Measurements from ENCODE around the gene ZNF554.

ZNF554 gene

GRCh38 chr19:2799273-2800020 is 20.2 kb upstream of the ZNF554 start:
- no peak overlapping the region for H3K4me3 ChIP-seq (ENCODE audit: low read depth in 1 of 2, low read length in 2 of 2)
- H3K27ac ChIP-seq (ENCODE audit: low read depth, low read length) = no peak overlapping the region
- no peaks in the 10 kb centered on the region for H3K27me3 ChIP-seq (ENCODE audit: control insufficient read depth in 1 of 2, insufficient read depth in 2 of 2, low read length in 2 of 2)
- H3K4me1 ChIP-seq (ENCODE audit: control insufficient read depth in 1 of 2, insufficient read depth in 2 of 2, low read length in 2 of 2) = no peaks in the 10 kb centered on the region
- H3K9me3 ChIP-seq (ENCODE audit: control insufficient read depth in 1 of 2, low read length in 2 of 2) = no peaks in the 10 kb centered on the region
- peaks cover 13 to 62% of the 10 kb centered on the region in 2 donors for H3K36me3 ChIP-seq (ENCODE audit: control insufficient read depth in 1 of 2, insufficient read depth in 2 of 2, low read length in 2 of 2)
- no peak overlapping the region for H3K9ac ChIP-seq (ENCODE audit: low read depth in 1 of 2, low read length in 2 of 2)

DNA sequence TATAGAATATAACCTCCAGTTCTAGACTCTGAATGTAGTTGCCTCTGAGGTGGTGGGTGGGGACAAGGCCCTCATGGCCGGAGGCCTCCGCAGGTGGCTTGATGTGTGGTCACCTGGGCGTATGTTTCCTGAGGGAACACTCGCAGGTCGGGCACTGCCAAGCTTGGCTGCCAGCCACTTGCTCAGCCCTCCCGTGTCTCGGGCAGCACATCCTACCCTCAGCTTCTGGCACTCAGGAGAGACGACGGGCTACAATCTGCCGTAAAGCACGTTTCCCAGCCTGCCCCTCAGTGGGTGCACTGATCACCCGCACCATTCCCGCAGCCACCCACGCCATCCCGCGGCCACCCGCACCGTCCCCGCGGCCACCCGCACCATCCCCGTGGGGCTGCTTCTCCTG is 19.2 kb upstream of the ZNF554 start:
- Histone ChIP-seq H3K4me1 (ENCODE audit: control insufficient read depth in 1 of 2, insufficient read depth in 2 of 2, low read length in 2 of 2) (no peaks in the 10 kb centered on the region), H3K36me3 (ENCODE audit: control insufficient read depth in 1 of 2, insufficient read depth in 2 of 2, low read length in 2 of 2) (peaks cover 12 to 61% of the 10 kb centered on the region in 2 donors), H3K9me3 (ENCODE audit: control insufficient read depth in 1 of 2, low read length in 2 of 2) (no peaks in the 10 kb centered on the region), H3K27ac (ENCODE audit: low read depth, low read length) (no peak overlapping the region), H3K9ac (ENCODE audit: low read depth in 1 of 2, low read length in 2 of 2) (no peak overlapping the region), H3K27me3 (ENCODE audit: control insufficient read depth in 1 of 2, insufficient read depth in 2 of 2, low read length in 2 of 2) (no peaks in the 10 kb centered on the region), H3K4me3 (ENCODE audit: low read depth in 1 of 2, low read length in 2 of 2) (no peak overlapping the region)

- Histone ChIP-seq H3K4me3 (ENCODE audit: low read depth in 1 of 2, low read length in 2 of 2) (no peak overlapping the region), H3K9ac (ENCODE audit: low read depth in 1 of 2, low read length in 2 of 2) (no peak overlapping the region), H3K36me3 (ENCODE audit: control insufficient read depth in 1 of 2, insufficient read depth in 2 of 2, low read length in 2 of 2) (peaks cover 4 to 60% of the 10 kb centered on the region in 2 donors), H3K27me3 (ENCODE audit: control insufficient read depth in 1 of 2, insufficient read depth in 2 of 2, low read length in 2 of 2) (no peaks in the 10 kb centered on the region), H3K4me1 (ENCODE audit: control insufficient read depth in 1 of 2, insufficient read depth in 2 of 2, low read length in 2 of 2) (no peaks in the 10 kb centered on the region), H3K9me3 (ENCODE audit: control insufficient read depth in 1 of 2, low read length in 2 of 2) (no peaks in the 10 kb centered on the region), H3K27ac (ENCODE audit: low read depth, low read length) (no peak overlapping the region)
Observed at GRCh38 chr19:2802826-2803225, 16.8 kb upstream of the ZNF554 start.

DNA sequence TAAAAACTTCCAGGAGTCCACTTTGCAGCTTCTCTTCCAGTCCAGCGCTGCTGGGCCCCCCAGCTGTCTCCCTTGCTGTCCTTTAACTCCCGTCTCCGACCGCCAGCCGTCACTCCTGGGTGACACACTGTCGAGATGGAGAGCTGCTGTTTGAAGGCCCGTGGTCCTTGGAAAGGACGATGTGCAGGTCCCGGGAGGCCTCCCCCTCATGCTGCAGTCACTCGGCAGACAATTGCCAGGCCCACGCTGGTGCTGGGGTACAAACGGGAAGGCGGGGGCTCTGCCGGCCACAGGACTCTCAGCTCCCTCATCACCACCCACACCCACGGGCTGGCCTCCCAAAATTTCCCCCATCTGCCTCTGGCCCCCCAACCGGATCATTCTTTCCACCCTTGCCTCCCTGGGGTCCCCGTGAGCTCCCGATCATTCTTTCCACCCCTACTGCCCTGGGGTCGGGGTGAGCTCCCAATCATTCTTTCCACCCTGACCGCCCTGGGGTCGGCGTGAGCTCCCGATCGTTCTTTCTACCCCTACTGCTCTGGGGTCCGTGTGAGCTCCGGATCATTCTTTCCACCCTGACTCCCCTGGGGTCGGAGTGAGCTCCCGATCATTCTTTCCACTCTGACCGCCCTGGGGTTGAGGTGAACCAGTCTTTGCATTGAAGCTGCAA is 16.0 kb upstream of the ZNF554 start:
- H3K9me3 ChIP-seq (ENCODE audit: control insufficient read depth in 1 of 2, low read length in 2 of 2) = no peaks in the 10 kb centered on the region
- H3K4me1 ChIP-seq (ENCODE audit: control insufficient read depth in 1 of 2, insufficient read depth in 2 of 2, low read length in 2 of 2) = no peaks in the 10 kb centered on the region
- no peak overlapping the region for H3K27ac ChIP-seq (ENCODE audit: low read depth, low read length)
- H3K36me3 ChIP-seq (ENCODE audit: control insufficient read depth in 1 of 2, insufficient read depth in 2 of 2, low read length in 2 of 2) = peaks cover 5 to 60% of the 10 kb centered on the region in 2 donors
- H3K9ac ChIP-seq (ENCODE audit: low read depth in 1 of 2, low read length in 2 of 2) = no peak overlapping the region
- no peaks in the 10 kb centered on the region for H3K27me3 ChIP-seq (ENCODE audit: control insufficient read depth in 1 of 2, insufficient read depth in 2 of 2, low read length in 2 of 2)
- H3K4me3 ChIP-seq (ENCODE audit: low read depth in 1 of 2, low read length in 2 of 2) = no peak overlapping the region

DNA sequence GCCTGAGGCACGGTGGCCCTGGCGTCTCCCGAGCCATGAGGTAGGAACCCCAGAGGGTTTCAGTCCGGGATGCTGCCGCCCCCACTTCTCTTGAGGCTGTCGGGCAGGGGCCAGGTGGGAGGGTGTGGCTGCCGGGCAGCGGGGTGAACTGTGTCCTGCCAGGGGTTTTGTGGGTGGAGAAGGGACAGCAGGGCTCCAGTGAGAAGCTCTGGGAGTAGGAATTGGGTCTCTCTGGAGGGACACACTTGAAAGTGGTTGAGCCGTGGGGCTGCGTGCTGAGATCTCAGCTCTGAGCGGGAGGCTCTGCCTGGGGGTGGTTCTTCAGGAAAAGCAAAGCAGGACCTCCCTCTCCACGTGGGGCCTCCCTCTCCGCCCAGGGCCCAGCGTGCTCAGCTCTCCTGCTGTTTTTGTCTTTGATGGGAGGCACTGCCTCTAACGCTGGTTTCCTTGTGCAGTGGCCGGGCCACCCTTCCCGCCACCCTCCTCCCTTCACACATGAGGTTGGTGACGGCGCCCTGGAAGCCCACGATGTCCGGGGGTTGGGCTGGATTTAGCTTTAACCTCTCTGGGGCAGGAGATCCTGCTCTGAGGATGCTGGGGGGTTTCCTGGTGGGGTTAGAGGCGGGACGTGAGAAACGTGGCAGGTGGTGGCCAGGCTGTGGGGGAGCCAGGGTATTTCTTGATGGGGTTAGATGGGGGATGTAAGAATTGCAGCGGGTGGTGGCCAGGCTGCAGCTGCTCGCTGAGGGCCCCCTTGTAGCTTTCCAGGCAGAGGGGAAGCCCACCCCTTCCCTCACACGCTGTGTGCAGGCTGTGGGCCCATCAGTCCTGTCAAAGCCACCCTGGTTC is 15.3 kb upstream of the ZNF554 start:
- H3K27me3 ChIP-seq (ENCODE audit: control insufficient read depth in 1 of 2, insufficient read depth in 2 of 2, low read length in 2 of 2) = no peaks in the 10 kb centered on the region
- peaks cover 13 to 64% of the 10 kb centered on the region in 2 donors for H3K36me3 ChIP-seq (ENCODE audit: control insufficient read depth in 1 of 2, insufficient read depth in 2 of 2, low read length in 2 of 2)
- no peaks in the 10 kb centered on the region for H3K4me1 ChIP-seq (ENCODE audit: control insufficient read depth in 1 of 2, insufficient read depth in 2 of 2, low read length in 2 of 2)
- H3K4me3 ChIP-seq (ENCODE audit: low read depth in 1 of 2, low read length in 2 of 2) = no peak overlapping the region
- no peak overlapping the region for H3K9ac ChIP-seq (ENCODE audit: low read depth in 1 of 2, low read length in 2 of 2)
- H3K9me3 ChIP-seq (ENCODE audit: control insufficient read depth in 1 of 2, low read length in 2 of 2) = no peaks in the 10 kb centered on the region
- H3K27ac ChIP-seq (ENCODE audit: low read depth, low read length) = no peak overlapping the region

GRCh38 chr19:2805261-2805900 is 14.3 kb upstream of the ZNF554 start:
- Histone ChIP-seq H3K36me3 (ENCODE audit: control insufficient read depth in 1 of 2, insufficient read depth in 2 of 2, low read length in 2 of 2) (peaks cover 18 to 65% of the 10 kb centered on the region in 2 donors), H3K9ac (ENCODE audit: low read depth in 1 of 2, low read length in 2 of 2) (no peak overlapping the region)

DNA sequence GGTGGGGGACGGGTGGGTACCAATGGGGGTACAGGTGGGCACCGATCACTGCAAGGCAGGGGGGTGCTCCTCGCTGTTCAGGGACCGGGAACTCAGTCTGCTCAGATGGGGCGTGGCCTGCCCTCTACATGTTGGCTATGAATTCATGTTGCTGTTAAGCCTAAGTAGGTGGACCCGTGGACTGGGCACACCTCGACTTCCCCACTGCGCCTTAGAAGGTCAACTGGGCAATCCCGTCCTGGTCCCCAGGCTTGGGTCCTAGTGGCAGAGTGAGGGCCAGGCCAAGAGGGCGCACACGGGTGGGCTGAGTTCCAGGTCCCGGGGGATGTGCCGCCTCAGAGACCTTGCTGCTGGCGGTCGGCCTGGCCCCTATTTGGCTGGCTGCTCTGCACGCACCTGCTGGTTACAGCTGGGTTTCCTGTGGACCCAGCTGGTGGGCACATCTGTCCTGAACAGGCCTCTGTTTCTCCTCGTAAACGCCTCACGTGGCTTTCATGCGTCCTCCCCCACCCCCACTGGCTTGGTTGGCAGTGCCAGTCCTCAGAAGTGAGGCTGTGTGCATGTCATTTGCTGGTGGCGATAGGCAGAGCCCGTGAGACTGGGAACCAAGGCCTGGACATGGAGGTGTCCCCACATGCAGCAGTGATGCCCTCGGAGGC is 13.5 kb upstream of the ZNF554 start:
- H3K4me3 ChIP-seq (ENCODE audit: low read depth in 1 of 2, low read length in 2 of 2) = no peak overlapping the region
- H3K27me3 ChIP-seq (ENCODE audit: control insufficient read depth in 1 of 2, insufficient read depth in 2 of 2, low read length in 2 of 2) = no peaks in the 10 kb centered on the region
- H3K36me3 ChIP-seq (ENCODE audit: control insufficient read depth in 1 of 2, insufficient read depth in 2 of 2, low read length in 2 of 2) = peaks cover 18 to 58% of the 10 kb centered on the region in 2 donors
- H3K27ac ChIP-seq (ENCODE audit: low read depth, low read length) = no peak overlapping the region
- H3K9me3 ChIP-seq (ENCODE audit: control insufficient read depth in 1 of 2, low read length in 2 of 2) = no peaks in the 10 kb centered on the region
- peaks cover 5 to 8% of the 10 kb centered on the region in 2 donors for H3K4me1 ChIP-seq (ENCODE audit: control insufficient read depth in 1 of 2, insufficient read depth in 2 of 2, low read length in 2 of 2)
- no peak overlapping the region for H3K9ac ChIP-seq (ENCODE audit: low read depth in 1 of 2, low read length in 2 of 2)

More at GRCh38 chr19:2805261-2805900, 14.3 kb upstream of the ZNF554 start:
- Histone ChIP-seq H3K4me3 (ENCODE audit: low read depth in 1 of 2, low read length in 2 of 2) (no peak overlapping the region), H3K27me3 (ENCODE audit: control insufficient read depth in 1 of 2, insufficient read depth in 2 of 2, low read length in 2 of 2) (no peaks in the 10 kb centered on the region), H3K27ac (ENCODE audit: low read depth, low read length) (no peak overlapping the region), H3K9me3 (ENCODE audit: control insufficient read depth in 1 of 2, low read length in 2 of 2) (no peaks in the 10 kb centered on the region), H3K4me1 (ENCODE audit: control insufficient read depth in 1 of 2, insufficient read depth in 2 of 2, low read length in 2 of 2) (peaks cover 0 to under 1% of the 10 kb centered on the region in 2 donors)

GRCh38 chr19:2806736-2807378 is 12.8 kb upstream of the ZNF554 start:
- peaks cover 10 to 14% of the 10 kb centered on the region in 2 donors for H3K4me1 ChIP-seq (ENCODE audit: control insufficient read depth in 1 of 2, insufficient read depth in 2 of 2, low read length in 2 of 2)
- H3K36me3 ChIP-seq (ENCODE audit: control insufficient read depth in 1 of 2, insufficient read depth in 2 of 2, low read length in 2 of 2) = peaks cover 18 to 56% of the 10 kb centered on the region in 2 donors
- no peak overlapping the region for H3K27ac ChIP-seq (ENCODE audit: low read depth, low read length)

More at GRCh38 chr19:2806736-2807378, 12.8 kb upstream of the ZNF554 start:
- no peak overlapping the region for H3K4me3 ChIP-seq (ENCODE audit: low read depth in 1 of 2, low read length in 2 of 2)
- H3K9ac ChIP-seq (ENCODE audit: low read depth in 1 of 2, low read length in 2 of 2) = no peak overlapping the region
- H3K9me3 ChIP-seq (ENCODE audit: control insufficient read depth in 1 of 2, low read length in 2 of 2) = no peaks in the 10 kb centered on the region
- H3K27me3 ChIP-seq (ENCODE audit: control insufficient read depth in 1 of 2, insufficient read depth in 2 of 2, low read length in 2 of 2) = no peaks in the 10 kb centered on the region

Data from duodenal mucosa (tissue), 2 donors.